Activated T-cell treated with anti-CD3 and anti-CD28 coated beads, Interleukin-2, amount 50 U/mL, for 72 hours (primary cell): ENCODE data around the gene RIN3. TPM values are rescaled to one million over a fixed set of nuclear protein-coding genes. Genes with fewer than 3 reads are reported as not detected.
"Not testable (repeated sequence)": the region's sequence is repeated elsewhere in the genome, so short reads cannot be mapped to it uniquely, and the experiment has no call there.

Experiments used
- ATAC-seq, 2 donors: fragments of 150-1000 bp; cut with Tn5 transposase; replicated peaks in 1 of 2; 2 replicates each; pipeline ENCODE4 v1.10.0; 2021; ENCODE audit warnings: moderate library complexity in 2 of 2, mild to moderate bottlenecking in 1 of 2
- DNase-seq, 2 donors: peaks; one replicate each; pipeline ENCODE4 v3.0.0; 2021 to 2022; ENCODE audit warnings: mixed read lengths in 1 of 2
- H3K27ac Mint-ChIP-seq: one replicate; pipeline ENCODE4 v1.8.0; 2022; ENCODE audit warnings: mild to moderate bottlenecking, moderate library complexity, mixed read lengths
- H3K27me3 Mint-ChIP-seq: one replicate; pipeline ENCODE4 v1.8.0; 2022; ENCODE audit warnings: low read depth, mixed read lengths
- H3K36me3 Mint-ChIP-seq, 2 donors: one replicate each; pipeline ENCODE4 v1.8.0; 2022; ENCODE audit warnings: mixed read lengths in 2 of 2, mild to moderate bottlenecking in 1 of 2; ENCODE audit not compliant: insufficient read depth in 2 of 2
- H3K4me1 Mint-ChIP-seq: one replicate; pipeline ENCODE4 v1.8.0; 2022; ENCODE audit warnings: low read depth, mixed read lengths
- H3K4me3 Mint-ChIP-seq, 2 donors: one replicate each; pipeline ENCODE4 v1.8.0; 2022; ENCODE audit warnings: mild to moderate bottlenecking in 2 of 2, mixed read lengths in 2 of 2, moderate library complexity in 2 of 2
- H3K9me3 Mint-ChIP-seq, 2 donors: one replicate each; pipeline ENCODE4 v1.8.0; 2022; ENCODE audit warnings: mixed read lengths in 2 of 2
- total RNA-seq, 2 donors: library from RNA; stranded (reverse); gene quantifications; one replicate each; pipeline ENCODE4 v1.2.3, GENCODE V29; 2022

RIN3 gene
- total RNA-seq, 2 donors from 2014 or later: 33.6 to 36.3 TPM

DNA sequence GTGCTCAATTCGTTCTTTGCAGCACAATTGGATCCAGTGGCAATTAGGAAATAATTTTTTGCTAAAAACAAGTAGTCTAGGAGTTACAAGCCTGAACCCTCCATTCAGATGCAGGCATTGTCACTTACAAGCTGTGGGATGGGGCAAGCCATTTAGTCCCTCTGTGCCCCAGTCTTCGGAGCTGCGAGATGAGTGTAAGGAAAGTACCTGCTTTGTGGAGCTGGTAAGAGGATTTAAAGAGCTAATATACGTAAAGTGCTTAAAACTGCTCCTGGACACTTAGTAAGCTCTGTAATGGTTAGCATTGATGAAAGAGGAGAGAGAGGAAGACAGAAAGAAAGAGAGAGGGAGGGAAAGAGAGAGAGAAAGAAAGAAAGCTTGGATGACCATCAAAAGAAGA lies 122.3 kb downstream of the RIN3 start:
- no peak overlapping the region for H3K27ac Mint-ChIP-seq
- ATAC-seq (no peak), DNase-seq (no peak)
- peaks cover 15% of the 10 kb centered on the region for H3K4me1 Mint-ChIP-seq
- H3K27me3 Mint-ChIP-seq: no peaks in the 10 kb centered on the region
- H3K4me3 Mint-ChIP-seq: no peak overlapping the region
- no peaks in the 10 kb centered on the region for H3K9me3 Mint-ChIP-seq
- H3K36me3 Mint-ChIP-seq: no peaks in the 10 kb centered on the region

- DNase-seq (no peak), ATAC-seq (no peak)
- no peak overlapping the region for H3K27ac Mint-ChIP-seq
- H3K4me1 Mint-ChIP-seq: peaks cover 15% of the 10 kb centered on the region
- H3K36me3 Mint-ChIP-seq: no peaks in the 10 kb centered on the region
- no peaks in the 10 kb centered on the region for H3K9me3 Mint-ChIP-seq
- H3K27me3 Mint-ChIP-seq: no peaks in the 10 kb centered on the region
- no peak overlapping the region for H3K4me3 Mint-ChIP-seq
Measured at GRCh38 chr14:92637228-92637627, 123.6 kb downstream of the RIN3 start.

GRCh38 chr14:92637864-92638263 lies 124.3 kb downstream of the RIN3 start:
- Mint-ChIP-seq H3K9me3 (no peaks in the 10 kb centered on the region), H3K4me3 (no peak overlapping the region), H3K27me3 (no peaks in the 10 kb centered on the region), H3K4me1 (peaks cover 9% of the 10 kb centered on the region), H3K36me3 (no peaks in the 10 kb centered on the region), H3K27ac (no peak overlapping the region)
- DNase-seq (no peak), ATAC-seq (no peak)

DNA sequence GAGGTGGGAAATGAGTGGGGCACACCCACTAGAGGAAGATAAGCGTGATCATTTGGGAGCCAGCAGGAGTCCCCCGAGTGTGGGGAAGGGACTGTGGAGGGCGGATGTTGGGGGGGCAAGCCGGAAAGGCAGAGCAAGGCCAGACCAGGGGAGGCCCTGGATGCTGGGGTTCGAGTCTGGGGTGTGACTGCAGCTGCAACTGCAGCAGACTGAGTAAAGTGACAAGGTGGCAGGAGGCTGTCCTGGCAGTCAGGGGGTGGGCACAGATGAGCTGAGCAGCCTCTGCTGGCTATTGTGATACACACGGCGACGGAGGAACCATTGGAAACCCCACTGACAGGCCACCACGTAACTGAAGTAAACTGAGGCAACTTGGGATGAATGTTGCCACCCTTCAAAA lies 124.7 kb downstream of the RIN3 start:
- DNase-seq (no peak), ATAC-seq (no peak)
- H3K36me3 Mint-ChIP-seq: no peaks in the 10 kb centered on the region
- no peak overlapping the region for H3K27ac Mint-ChIP-seq
- no peaks in the 10 kb centered on the region for H3K9me3 Mint-ChIP-seq
- no peak overlapping the region for H3K4me3 Mint-ChIP-seq
- peaks cover 5% of the 10 kb centered on the region for H3K4me1 Mint-ChIP-seq
- H3K27me3 Mint-ChIP-seq: no peaks in the 10 kb centered on the region

GRCh38 chr14:92638904-92639303 lies 125.3 kb downstream of the RIN3 start:
- no peaks in the 10 kb centered on the region for H3K27me3 Mint-ChIP-seq
- no peaks in the 10 kb centered on the region for H3K9me3 Mint-ChIP-seq
- no peak overlapping the region for H3K27ac Mint-ChIP-seq
- no peaks in the 10 kb centered on the region for H3K36me3 Mint-ChIP-seq
- ATAC-seq: no peak
- DNase-seq: no peak
- no peak overlapping the region for H3K4me3 Mint-ChIP-seq
- H3K4me1 Mint-ChIP-seq: peaks cover 5% of the 10 kb centered on the region

DNA sequence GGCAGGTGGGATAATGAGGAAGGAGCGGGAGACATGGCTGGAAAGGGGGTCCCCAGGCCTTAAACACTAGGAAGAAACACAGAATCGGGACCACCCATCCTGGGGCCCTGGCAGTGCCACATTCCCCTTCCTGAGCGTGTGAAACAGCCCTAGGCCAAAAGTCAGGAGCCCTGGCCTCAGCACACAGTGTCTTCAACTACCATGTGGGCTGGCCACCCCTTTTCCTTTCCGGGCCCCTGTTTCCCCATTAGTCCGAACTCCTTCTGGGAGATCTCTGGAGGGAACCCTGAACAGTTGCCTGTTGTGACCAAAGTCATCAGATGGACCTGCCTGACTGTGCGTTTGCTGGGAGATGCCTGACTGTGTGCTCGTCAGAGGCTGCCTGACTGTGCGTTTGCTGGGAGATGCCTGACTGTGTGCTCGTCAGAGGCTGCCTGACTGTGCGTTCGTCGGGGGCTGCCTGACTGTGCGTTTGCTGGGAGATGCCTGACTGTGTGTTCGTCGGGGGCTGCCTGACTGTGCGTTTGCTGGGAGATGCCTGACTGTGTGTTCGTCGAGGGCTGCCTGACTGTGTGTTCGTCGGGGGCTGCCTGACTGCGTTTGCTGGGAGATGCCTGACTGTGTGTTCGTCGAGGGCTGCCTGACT lies 126.0 kb downstream of the RIN3 start:
- H3K27me3 Mint-ChIP-seq, H3K9me3 Mint-ChIP-seq, H3K27ac Mint-ChIP-seq, H3K4me1 Mint-ChIP-seq, ATAC-seq, H3K36me3 Mint-ChIP-seq, H3K4me3 Mint-ChIP-seq, DNase-seq: not testable (repeated sequence)

DNA sequence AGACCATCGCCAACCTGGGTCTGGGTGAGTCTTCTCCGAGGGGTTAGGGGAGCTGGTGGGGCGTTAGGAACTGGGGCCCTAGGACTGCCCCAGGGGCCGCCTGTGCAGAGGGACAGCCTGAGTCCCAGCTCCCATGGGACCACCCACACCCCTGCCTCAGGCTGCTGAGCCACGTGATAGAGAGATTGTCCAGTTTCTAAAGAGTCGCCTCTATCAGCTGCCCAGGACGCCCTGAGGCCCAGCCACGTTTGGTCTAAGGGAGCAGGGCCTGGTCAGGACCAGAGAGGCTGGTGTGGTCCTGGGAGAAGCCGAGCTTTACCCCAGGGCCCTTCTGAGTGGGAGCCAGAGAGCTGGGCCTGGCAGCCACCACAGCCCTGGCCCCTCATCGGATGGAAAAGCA lies 127.7 kb downstream of the RIN3 start:
- H3K27me3 Mint-ChIP-seq: no peaks in the 10 kb centered on the region
- H3K4me1 Mint-ChIP-seq: peaks cover 16% of the 10 kb centered on the region
- ATAC-seq: no peak
- peaks cover 3 to 7% of the 10 kb centered on the region in 2 donors for H3K9me3 Mint-ChIP-seq
- H3K27ac Mint-ChIP-seq: no peak overlapping the region
- H3K4me3 Mint-ChIP-seq: no peak overlapping the region
- DNase-seq: no peak
- peaks cover 8 to 11% of the 10 kb centered on the region in 2 donors for H3K36me3 Mint-ChIP-seq

GRCh38 chr14:92644171-92644969 lies 130.8 kb downstream of the RIN3 start:
- Mint-ChIP-seq H3K36me3 (peaks cover 8 to 11% of the 10 kb centered on the region in 2 donors), H3K4me3 (no peak overlapping the region), H3K27ac (no peak overlapping the region), H3K27me3 (no peaks in the 10 kb centered on the region), H3K4me1 (peaks cover 42% of the 10 kb centered on the region), H3K9me3 (peaks cover 3 to 7% of the 10 kb centered on the region in 2 donors)
- ATAC-seq (no peak), DNase-seq (no peak)

- Mint-ChIP-seq H3K36me3 (peaks cover 8 to 11% of the 10 kb centered on the region in 2 donors), H3K27me3 (no peaks in the 10 kb centered on the region), H3K9me3 (peaks cover 3 to 7% of the 10 kb centered on the region in 2 donors), H3K4me3 (peak overlapping the region in 1 of 2 donors; percentile 32), H3K27ac (no peak overlapping the region), H3K4me1 (peaks cover 49% of the 10 kb centered on the region)
- DNase-seq (no peak), ATAC-seq (no peak)
Measured at GRCh38 chr14:92644970-92645515, 131.5 kb downstream of the RIN3 start.

GRCh38 chr14:92645841-92646478 lies 132.4 kb downstream of the RIN3 start:
- peak overlapping the region in 1 of 2 donors; percentile 34 for H3K4me3 Mint-ChIP-seq
- peaks cover 8 to 11% of the 10 kb centered on the region in 2 donors for H3K36me3 Mint-ChIP-seq
- H3K9me3 Mint-ChIP-seq: peaks cover 3 to 7% of the 10 kb centered on the region in 2 donors
- no peaks in the 10 kb centered on the region for H3K27me3 Mint-ChIP-seq
- ATAC-seq (no peak), DNase-seq (no peak)
- no peak overlapping the region for H3K27ac Mint-ChIP-seq
- peaks cover 58% of the 10 kb centered on the region for H3K4me1 Mint-ChIP-seq

DNA sequence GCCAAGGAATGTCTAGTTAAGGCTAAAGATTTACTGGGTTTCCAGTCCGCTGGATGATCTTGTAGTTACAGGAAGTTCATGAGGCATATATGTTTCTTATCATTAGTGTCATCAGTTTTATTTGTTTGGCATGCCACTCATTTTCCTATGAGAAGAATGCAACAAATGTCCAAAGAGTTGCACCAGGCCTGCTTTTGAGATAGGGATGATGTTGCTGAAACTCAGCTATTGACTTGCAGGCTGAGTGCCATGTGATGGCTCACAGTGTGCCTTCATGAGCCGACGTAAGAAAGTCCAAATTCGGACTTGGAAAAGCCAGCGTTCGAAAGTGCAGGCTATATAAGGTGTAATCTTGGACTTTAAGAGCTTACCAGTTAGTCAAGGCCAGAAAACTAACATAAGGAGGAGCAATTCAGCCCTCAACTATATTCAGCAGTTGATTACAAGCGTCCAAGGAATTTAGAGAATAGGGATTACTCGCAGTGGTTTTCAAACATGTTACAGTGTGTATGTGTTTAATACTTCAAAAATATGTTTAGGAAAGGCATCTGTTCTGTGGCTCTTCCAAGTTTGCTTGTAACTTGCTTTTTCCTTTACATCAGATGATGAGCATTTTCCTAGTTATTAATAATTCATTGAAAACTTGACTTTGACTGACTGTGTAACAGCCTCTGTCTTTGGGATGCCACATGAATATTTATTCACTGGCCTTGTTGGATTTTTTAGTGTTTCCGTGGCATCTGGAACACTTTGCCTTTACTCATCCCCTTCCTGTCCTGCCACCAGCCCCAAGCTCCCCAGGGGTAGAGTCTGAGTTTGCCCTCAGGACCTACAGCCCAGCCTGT lies 133.6 kb downstream of the RIN3 start:
- Mint-ChIP-seq H3K27ac (peak overlapping the region; percentile 29), H3K36me3 (peaks cover 10 to 11% of the 10 kb centered on the region in 2 donors), H3K4me1 (peaks cover 65% of the 10 kb centered on the region), H3K4me3 (peak overlapping the region; percentile 37 to 56), H3K9me3 (peaks cover 3 to 7% of the 10 kb centered on the region in 2 donors), H3K27me3 (no peaks in the 10 kb centered on the region)
- ATAC-seq (no peak), DNase-seq (no peak)

DNA sequence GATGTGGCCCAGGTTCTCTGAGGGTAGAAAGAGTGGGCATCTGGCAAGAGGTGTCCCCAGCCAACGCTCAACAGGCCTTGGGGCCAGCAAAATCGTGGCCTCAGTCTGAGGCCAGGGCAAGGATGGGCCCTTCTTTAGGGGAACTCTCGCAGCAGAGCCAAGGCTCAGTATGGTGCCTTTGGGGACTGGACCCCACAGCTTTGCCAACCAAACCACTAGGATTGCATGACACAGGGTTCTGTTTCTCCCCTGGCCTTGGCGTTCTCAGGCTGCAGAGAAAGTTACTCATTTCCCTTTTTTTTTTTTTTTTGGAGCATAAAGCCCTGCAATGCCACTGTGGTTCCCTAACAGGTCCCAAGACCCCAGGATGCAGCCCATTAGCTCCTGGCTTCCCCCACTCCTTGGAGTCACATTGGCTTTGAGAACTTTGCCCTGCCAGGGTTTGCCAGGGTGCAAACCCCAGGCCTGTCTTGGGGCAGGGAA lies 134.3 kb downstream of the RIN3 start:
- Mint-ChIP-seq H3K4me3 (peak overlapping the region in 1 of 2 donors; percentile 15), H3K27ac (no peak overlapping the region), H3K27me3 (no peaks in the 10 kb centered on the region), H3K36me3 (peaks cover 10 to 11% of the 10 kb centered on the region in 2 donors), H3K9me3 (peaks cover 3 to 7% of the 10 kb centered on the region in 2 donors), H3K4me1 (peaks cover 65% of the 10 kb centered on the region)
- no peak for DNase-seq
- no peak for ATAC-seq
